ENCODE measurements around the gene CYB5R3. TPM values are rescaled to one million over a fixed set of nuclear protein-coding genes. Genes with fewer than 3 reads are reported as not detected.

CYB5R3 gene
- total RNA-seq, 1 experiment from 2014 or later = 85.4 TPM

GRCh38 chr22:42614312-42615091 lies 34.7 kb downstream of the CYB5R3 start, which contains the start of gene POLDIP3:
TSS of gene POLDIP3 (minus strand) at chr22:42614883. CDS start at chr22:42614857, 26 bp downstream.
- H3K4me1 Mint-ChIP-seq = peaks cover 38% of the 10 kb centered on the region
- no peak for TF ChIP-seq ZBTB21 (CRISPR knock-in tag; IDR thresholded peaks at IDR 0.05; ENCODE audit: borderline replicate concordance)
- TF ChIP-seq E2F5 (CRISPR knock-in tag; IDR thresholded peaks at IDR 0.05) = no peak
- 0 out of 2 replicates have a peak, but pooled peaks have one; percentile 53 for TF ChIP-seq ZNF232 (CRISPR knock-in tag; IDR thresholded peaks at IDR 0.05)
- TF ChIP-seq HMGA2 (CRISPR knock-in tag; IDR thresholded peaks at IDR 0.05) = 0 out of 2 replicates have a peak, but pooled peaks have one; percentile 9
- peak; percentile 51; the same call in 1 of the 2 replicates for TF ChIP-seq ETV6 (CRISPR knock-in tag; IDR thresholded peaks at IDR 0.05)
- TF ChIP-seq NR2C2 (CRISPR knock-in tag; IDR thresholded peaks at IDR 0.05) = no peak
- peak; percentile 93 for TF ChIP-seq SP1 (CRISPR knock-in tag; conservative IDR thresholded peaks at IDR 0.05)
- no peak for TF ChIP-seq ATF1 (CRISPR knock-in tag; IDR thresholded peaks at IDR 0.05)
- peak; percentile 10; the same call in 1 of the 2 replicates for TF ChIP-seq FOXK1 (CRISPR knock-in tag; IDR thresholded peaks at IDR 0.05)
- peak; percentile 21; the same call in 1 of the 2 replicates for TF ChIP-seq FOXP4 (CRISPR knock-in tag; IDR thresholded peaks at IDR 0.05)
- TF ChIP-seq E2F1 (CRISPR knock-in tag; IDR thresholded peaks at IDR 0.05) = no peak
- TF ChIP-seq AFF4 (CRISPR knock-in tag; IDR thresholded peaks at IDR 0.05; ENCODE audit: borderline replicate concordance) = no peak
- TF ChIP-seq SOX15 (CRISPR knock-in tag; IDR thresholded peaks at IDR 0.05) = no peak
- TF ChIP-seq GABPB1 (CRISPR knock-in tag; IDR thresholded peaks at IDR 0.05) = peak; percentile 11; the same call in 1 of the 2 replicates
- TF ChIP-seq MAX (CRISPR knock-in tag; IDR thresholded peaks at IDR 0.05) = no peak
- TF ChIP-seq HMGXB4 (CRISPR knock-in tag; IDR thresholded peaks at IDR 0.05) = peak; percentile 56
- no peak for TF ChIP-seq ZNF671 (CRISPR knock-in tag; IDR thresholded peaks at IDR 0.05)
- H3K36me3 Mint-ChIP-seq = peaks cover 23% of the 10 kb centered on the region
- DNase-seq (ENCODE audit: low spot score) = peak; percentile 99
- H3K27ac Mint-ChIP-seq = peak within 1 kb of the TSS; percentile 100
- H3K27me3 Mint-ChIP-seq (ENCODE audit: low read depth) = no peaks in the 10 kb centered on the region
- CTCF ChIA-PET = interaction anchor here (0.6 to 3.0 kb wide), 7 partner anchors 9 to 573 kb away, joined by 3 to 7 read pairs (median 5); partner anchors contain the start of gene CYB5R3
- H3K4me3 Mint-ChIP-seq = peak within 1 kb of the TSS; percentile 97
- peak; percentile 50 for ATAC-seq
- POLR2A ChIA-PET = interaction anchor here (0.5 to 1.5 kb wide), 5 partner anchors 41 to 408 kb away, joined by 3 to 5 read pairs (median 3); no protein-coding TSS in a partner anchor
- no peaks in the 10 kb centered on the region for H3K9me3 Mint-ChIP-seq

Data from WTC11 (cell line).